ENCODE data around the gene KANK4. TPM values are rescaled to one million over a fixed set of nuclear protein-coding genes. Genes with fewer than 3 reads are reported as not detected.

The KANK4 gene
- total and polyA plus RNA-seq, 2 of the 4 experiments (the other 2 are of a cell fraction), result not detected

DNA sequence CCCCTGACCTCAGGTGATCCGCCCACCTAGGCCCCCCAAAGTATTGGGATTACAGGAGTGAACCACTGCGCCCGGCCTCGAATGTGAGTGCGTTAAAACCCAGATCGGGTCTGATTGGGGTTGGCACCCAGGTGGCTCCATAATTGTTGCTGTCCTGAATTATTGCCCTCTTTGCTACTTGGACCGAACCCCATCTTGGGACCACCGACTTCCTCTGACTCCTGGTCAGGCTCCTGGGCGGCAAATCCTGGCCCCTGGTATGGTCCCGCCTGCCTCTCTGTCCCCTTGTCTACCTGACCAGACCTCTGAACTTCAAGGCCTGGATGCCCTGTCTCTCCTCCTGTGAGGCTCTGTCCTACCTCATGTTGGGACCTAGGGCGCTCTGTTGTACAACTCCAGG is 91.7 kb downstream of the KANK4 start:
- WGBS, 2 experiments (ENCODE audit: extremely low coverage in 2 of 2, insufficient read length in 1 of 2), result 87% methylated on average over 9 of the region's 11 CpGs; no CpG with 5 or more reads in 1 of the 2 experiments
- intact Hi-C loops (cut with micrococcal nuclease), result no loop called here
- no peak overlapping the region for H2AK9ac ChIP-seq (replicated peaks; ENCODE audit: low read depth, low read length, poor library complexity)
- H3K27ac ChIP-seq (ENCODE audit: insufficient read depth, low read length), result no peak overlapping the region
- POLR2A ChIA-PET (ENCODE audit: unreplicated experiment), result no interaction called here
- DNase-seq (no peak), ATAC-seq (ENCODE audit: low read depth) (no peak)
- no peak overlapping the region for H2AFZ ChIP-seq (replicated peaks; ENCODE audit: low read length, poor library complexity)
- no peak overlapping the region for H2BK20ac ChIP-seq (ENCODE audit: low read depth, low read length)
- H3K4me1 ChIP-seq (ENCODE audit: control insufficient read depth, insufficient read depth, low read length), result no peaks in the 10 kb centered on the region
- H4K5ac ChIP-seq (ENCODE audit: low read depth, low read length), result no peak overlapping the region
- no peak overlapping the region for H3K18ac ChIP-seq (ENCODE audit: low read depth, low read length)
- no peaks in the 10 kb centered on the region for H3K27me3 ChIP-seq (ENCODE audit: control insufficient read depth, insufficient read depth, low read length)
- dilution Hi-C loops (cut with HindIII; ENCODE audit: low sequenced_read_pairs, unreplicated experiment), result no loop called here
- H3K4ac ChIP-seq (ENCODE audit: low read depth, low read length), result no peak overlapping the region
- no peak overlapping the region for H4K91ac ChIP-seq (ENCODE audit: insufficient read depth, low read depth, low read length)
- H2AK5ac ChIP-seq (ENCODE audit: low read depth, low read length), result no peak overlapping the region
- CTCF ChIA-PET, result no interaction called here
- H3K79me1 ChIP-seq (ENCODE audit: low read depth in 1 of 2, low read length in 2 of 2), result no peaks in the 10 kb centered on the region
- no peak overlapping the region for H3K9ac ChIP-seq (ENCODE audit: low read depth, low read length)
- H3K36me3 ChIP-seq (ENCODE audit: control insufficient read depth, insufficient read depth, low read length), result no peaks in the 10 kb centered on the region
- H4K20me1 ChIP-seq (ENCODE audit: insufficient read depth, low read length), result no peaks in the 10 kb centered on the region
- H3K4me3 ChIP-seq (ENCODE audit: insufficient read depth, low read depth, low read length), result no peak overlapping the region
- H3K9me1 ChIP-seq (ENCODE audit: insufficient read depth, low read length), result no peaks in the 10 kb centered on the region
- no TSS peak for BruUV-seq (replicated peaks)
- no peak overlapping the region for H3K56ac ChIP-seq (ENCODE audit: extremely low read depth, insufficient read depth, low read length)
- peaks cover 16% of the 10 kb centered on the region for H3K9me3 ChIP-seq (ENCODE audit: control insufficient read depth, insufficient read depth, low read length)
- H3K4me2 ChIP-seq (ENCODE audit: low read depth, low read length), result no peak overlapping the region
- no peak overlapping the region for H4K8ac ChIP-seq (ENCODE audit: low read depth in 2 of 2, low read length in 2 of 2)
- no peak overlapping the region for H2BK5ac ChIP-seq (ENCODE audit: low read depth, low read length, poor library complexity, severe bottlenecking)
- no peak overlapping the region for H2BK120ac ChIP-seq (ENCODE audit: low read depth, low read length)
- no peak for TF ChIP-seq MXI1 (IDR thresholded peaks at IDR 0.05; ENCODE audit: borderline replicate concordance, low read depth, low read length)
- no peak for TF ChIP-seq CEBPB (IDR thresholded peaks at IDR 0.05; ENCODE audit: low read depth, low read length)
- TF ChIP-seq, protein P1, sequence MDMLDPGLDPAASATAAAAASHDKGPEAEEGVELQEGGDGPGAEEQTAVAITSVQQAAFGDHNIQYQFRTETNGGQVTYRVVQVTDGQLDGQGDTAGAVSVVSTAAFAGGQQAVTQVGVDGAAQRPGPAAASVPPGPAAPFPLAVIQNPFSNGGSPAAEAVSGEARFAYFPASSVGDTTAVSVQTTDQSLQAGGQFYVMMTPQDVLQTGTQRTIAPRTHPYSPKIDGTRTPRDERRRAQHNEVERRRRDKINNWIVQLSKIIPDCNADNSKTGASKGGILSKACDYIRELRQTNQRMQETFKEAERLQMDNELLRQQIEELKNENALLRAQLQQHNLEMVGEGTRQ (IDR thresholded peaks at IDR 0.05; ENCODE audit: low read depth, low read length), result no peak
- no peak for TF ChIP-seq SMC3 (IDR thresholded peaks at IDR 0.05; ENCODE audit: low read depth, low read length)
- TF ChIP-seq, protein P2, sequence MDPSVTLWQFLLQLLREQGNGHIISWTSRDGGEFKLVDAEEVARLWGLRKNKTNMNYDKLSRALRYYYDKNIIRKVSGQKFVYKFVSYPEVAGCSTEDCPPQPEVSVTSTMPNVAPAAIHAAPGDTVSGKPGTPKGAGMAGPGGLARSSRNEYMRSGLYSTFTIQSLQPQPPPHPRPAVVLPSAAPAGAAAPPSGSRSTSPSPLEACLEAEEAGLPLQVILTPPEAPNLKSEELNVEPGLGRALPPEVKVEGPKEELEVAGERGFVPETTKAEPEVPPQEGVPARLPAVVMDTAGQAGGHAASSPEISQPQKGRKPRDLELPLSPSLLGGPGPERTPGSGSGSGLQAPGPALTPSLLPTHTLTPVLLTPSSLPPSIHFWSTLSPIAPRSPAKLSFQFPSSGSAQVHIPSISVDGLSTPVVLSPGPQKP (IDR thresholded peaks at IDR 0.05; ENCODE audit: borderline replicate concordance, low read depth, low read length), result no peak
- no peak for TF ChIP-seq FOS (IDR thresholded peaks at IDR 0.05; ENCODE audit: low read depth, low read length)
- no peak for TF ChIP-seq POLR2A (IDR thresholded peaks at IDR 0.05; ENCODE audit: low read depth, low read length)
- TF ChIP-seq CHD1 (IDR thresholded peaks at IDR 0.05; ENCODE audit: low read depth, low read length), result no peak
- no peak for TF ChIP-seq RCOR1 (IDR thresholded peaks at IDR 0.05; ENCODE audit: insufficient replicate concordance, low read length)
- no peak for TF ChIP-seq RFX5 (IDR thresholded peaks at IDR 0.05; ENCODE audit: low read depth, low read length)
- no peak for TF ChIP-seq MAZ (IDR thresholded peaks at IDR 0.05; ENCODE audit: borderline replicate concordance, low read depth, low read length)
- no peak for TF ChIP-seq MAFK (IDR thresholded peaks at IDR 0.05; ENCODE audit: low read depth, low read length)
- H3K23ac ChIP-seq (ENCODE audit: low read depth, low read length), result no peak overlapping the region
- H2BK15ac ChIP-seq (ENCODE audit: low read depth, low read length), result no peak overlapping the region
- in situ Hi-C loops (cut with MboI; ENCODE audit: low sequenced_read_pairs), result no loop called here
- no peak overlapping the region for H3K14ac ChIP-seq (replicated peaks; ENCODE audit: low read depth, low read length)

All from IMR-90 (cell line).